GM12878 (cell line): Measurements from ENCODE around the gene SLC39A1. TPM values are rescaled to one million over a fixed set of nuclear protein-coding genes. Genes with fewer than 3 reads are reported as not detected.
A peak's percentile ranks its signal among the peaks of the same experiment; 100 is the strongest.

Experiments used
- ATF2 ChIP-seq: IDR thresholded peaks from 2 replicates; pipeline ENCODE4 v1.6.1; 2012; ENCODE audit warnings: low read length, inconsistent platforms
- BRCA1 ChIP-seq: IDR thresholded peaks from 2 replicates; pipeline ENCODE4 v1.6.1; 2011; ENCODE audit warnings: low read depth, low read length, improper control_type of control experiment
- CBX3 ChIP-seq: fragments of 200-600 bp; sonication (generic); IDR thresholded peaks from 2 replicates; pipeline ENCODE4 v1.6.1; 2016; ENCODE audit warnings: low read depth, borderline replicate concordance
- CTCF ChIP-seq, 3 experiments: IDR thresholded peaks in 2 of 3; conservative IDR thresholded peaks in 1 of 3; 2 replicates each; pipeline ENCODE4 v1.5.1; 2011; ENCODE audit warnings: low read depth in 3 of 3, low read length in 3 of 3, mild to moderate bottlenecking in 3 of 3, control low read depth in 2 of 3, moderate library complexity in 2 of 3, inconsistent platforms in 1 of 3, mixed read lengths in 1 of 3; ENCODE audit not compliant: control insufficient read depth in 2 of 3, insufficient read depth in 1 of 3; ENCODE audit errors: extremely low read depth in 1 of 3
- DPF2 ChIP-seq: fragments of 450-650 bp; IDR thresholded peaks from 2 replicates; pipeline ENCODE4 v1.6.1; 2017; ENCODE audit warnings: mild to moderate bottlenecking
- ETV6 ChIP-seq, 2 experiments: fragments of 450-650 bp in 1 of 2; IDR thresholded peaks in 1 of 2; conservative IDR thresholded peaks in 1 of 2; 2 replicates each; pipeline ENCODE4 v1.6.1; 2014; ENCODE audit warnings: antibody characterized with exemption in 1 of 2, borderline replicate concordance in 1 of 2, low read depth in 1 of 2, mild to moderate bottlenecking in 1 of 2, moderate library complexity in 1 of 2
- HCFC1 ChIP-seq: fragments of 150-350 bp; IDR thresholded peaks from 2 replicates; pipeline ENCODE4 v1.6.1; 2014; ENCODE audit warnings: low read length
- IKZF1 ChIP-seq: fragments of 450-650 bp; conservative IDR thresholded peaks from 2 replicates; pipeline ENCODE4 v1.6.1; 2017; ENCODE audit warnings: antibody characterized with exemption, mild to moderate bottlenecking
- MAX ChIP-seq: IDR thresholded peaks from 2 replicates; pipeline ENCODE4 v1.6.1; 2012; ENCODE audit warnings: low read depth, low read length, improper control_type of control experiment
- NFXL1 ChIP-seq: fragments of 450-650 bp; IDR thresholded peaks from 2 replicates; pipeline ENCODE4 v1.6.1; 2017; ENCODE audit warnings: antibody characterized with exemption, mild to moderate bottlenecking, borderline replicate concordance
- NR2C1 ChIP-seq: fragments of 450-650 bp; IDR thresholded peaks from 2 replicates; pipeline ENCODE4 v1.6.1; 2017; ENCODE audit warnings: antibody characterized with exemption, mild to moderate bottlenecking, moderate library complexity
- PAX8 ChIP-seq: fragments of 450-650 bp; IDR thresholded peaks from 2 replicates; pipeline ENCODE4 v1.6.1; 2017; ENCODE audit warnings: mild to moderate bottlenecking, moderate library complexity
- POU2F2 ChIP-seq: IDR thresholded peaks from 3 replicates; pipeline ENCODE4 v1.6.1; 2011; ENCODE audit warnings: low read depth, mild to moderate bottlenecking, low read length, borderline replicate concordance
- RCOR1 ChIP-seq: conservative IDR thresholded peaks from 2 replicates; pipeline ENCODE4 v1.6.1; 2012; ENCODE audit warnings: low read depth, low read length, improper control_type of control experiment
- RELA ChIP-seq: fragments of 450-650 bp; IDR thresholded peaks from 2 replicates; pipeline ENCODE4 v1.8.0; 2014; ENCODE audit warnings: borderline replicate concordance; ENCODE audit not compliant: partially characterized antibody
- SIX5 ChIP-seq: IDR thresholded peaks from 2 replicates; pipeline ENCODE4 v1.6.1; 2011; ENCODE audit warnings: mild to moderate bottlenecking, low read depth, low read length, moderate library complexity; ENCODE audit not compliant: severe bottlenecking
- TAF1 ChIP-seq: IDR thresholded peaks from 2 replicates; pipeline ENCODE4 v1.6.1; 2011; ENCODE audit warnings: mild to moderate bottlenecking, low read depth, low read length, borderline replicate concordance
- ZBTB40 ChIP-seq: fragments of 450-650 bp; IDR thresholded peaks from 2 replicates; pipeline ENCODE4 v1.6.1; 2016; ENCODE audit warnings: mild to moderate bottlenecking, moderate library complexity, borderline replicate concordance
- ZNF207 ChIP-seq: fragments of 450-650 bp; IDR thresholded peaks from 2 replicates; pipeline ENCODE4 v1.6.1; 2014; ENCODE audit warnings: antibody characterized with exemption, mild to moderate bottlenecking, borderline replicate concordance
- ZNF24 ChIP-seq: fragments of 450-650 bp; IDR thresholded peaks from 2 replicates; pipeline ENCODE4 v1.6.1; 2017; ENCODE audit warnings: antibody characterized with exemption, mild to moderate bottlenecking
- ZSCAN29 ChIP-seq: fragments of 450-650 bp; IDR thresholded peaks from 2 replicates; pipeline ENCODE4 v1.6.1; 2017; ENCODE audit warnings: mild to moderate bottlenecking, moderate library complexity
- ZZZ3 ChIP-seq: IDR thresholded peaks from 2 replicates; pipeline ENCODE4 v1.6.1; 2011; ENCODE audit warnings: low read depth; ENCODE audit not compliant: control insufficient read depth, insufficient read length
- polyA plus RNA-seq, 11 experiments: library from polyadenylated mRNA; depleted of rRNA in 4 of 11; unstranded in 6 of 11; stranded (reverse) in 5 of 11; fragments of >200 nt; fragmentation: Nextera tagmentation in 4 of 11; fragmentation: Illumina TruSeq in 1 of 11; extraction: Ambion mirVana in 4 of 11; extraction: Trizol in 1 of 11; gene quantifications; 1 replicate in 1 of 11; 2 replicates in 10 of 11; pipeline versions ENCODE4 v1.2.1 to v1.2.3, GENCODE V29; 2011 to 2016; ENCODE audit warnings: inconsistent platforms in 2 of 11, missing spikeins in 2 of 11, low read depth in 1 of 11
- total RNA-seq, 4 experiments: library from RNA; depleted of rRNA in 3 of 4; stranded (reverse); fragments of >200 nt in 3 of 4; fragmentation: Illumina TruSeq in 1 of 4; extraction: Trizol in 1 of 4; gene quantifications; 2 replicates each; pipeline versions ENCODE4 v1.2.1 to v1.2.3, GENCODE V29; 2013 to 2021

The SLC39A1 gene
- total and polyA plus RNA-seq, 10 of the 15 experiments (the other 5 are each of a cell fraction or from before 2014, with no cell fraction given) = 8.8 to 98.6 (median 72.4) TPM

GRCh38 chr1:153977250-153978240, 14.2 kb upstream of the SLC39A1 start, which contains the start of gene JTB (continued):
- TF ChIP-seq CTCF (IDR thresholded peaks at IDR 0.05 in 2 of 3, conservative IDR thresholded peaks at IDR 0.05 in 1 of 3; ENCODE audit: control insufficient read depth in 2 of 3, extremely low read depth in 1 of 3, insufficient read depth in 1 of 3, low read depth in 3 of 3, low read length in 3 of 3) (no peak), ZNF24 (no peak), TAF1 (peak; percentile 85; the same call in 1 of the 2 replicates), ETV6 (conservative IDR thresholded peaks at IDR 0.05 in 1 of 2, IDR thresholded peaks at IDR 0.05 in 1 of 2; ENCODE audit: borderline replicate concordance in 1 of 2, low read depth in 1 of 2) (no peak), CBX3 (no peak), MAX (peak; percentile 31; the same call in 1 of the 2 replicates), POU2F2 (peak; percentile 81; the same call in 2 of the 3 replicates), ATF2 (no peak), RCOR1 (no peak), PAX8 (no peak), IKZF1 (peak; percentile 84), ZNF207 (0 out of 2 replicates have a peak, but pooled peaks have one; percentile 27), RELA (peak; percentile 18), SIX5 (peak; percentile 83), ZZZ3 (no peak), BRCA1 (no peak), ZBTB40 (peak; percentile 19; the same call in 1 of the 2 replicates), NFXL1 (no peak), HCFC1 (peak; percentile 87), ZSCAN29 (no peak), DPF2 (peak; percentile 63), NR2C1 (no peak)
